NT2/D1 (cell line): Measurements from ENCODE around the gene CAMK2D.

Source experiments
- SUZ12 ChIP-seq: IDR thresholded peaks from 2 replicates; pipeline ENCODE4 v1.6.1; 2011; ENCODE audit not compliant: insufficient read length, insufficient read depth; ENCODE audit errors: extremely low read depth
- YY1 ChIP-seq: IDR thresholded peaks from 2 replicates; pipeline ENCODE4 v1.6.1; 2011; ENCODE audit not compliant: insufficient read length, insufficient read depth
- ZNF274 ChIP-seq: IDR thresholded peaks from 2 replicates; pipeline ENCODE4 v1.6.1; 2011; ENCODE audit warnings: mild to moderate bottlenecking, low read depth, low read length

DNA sequence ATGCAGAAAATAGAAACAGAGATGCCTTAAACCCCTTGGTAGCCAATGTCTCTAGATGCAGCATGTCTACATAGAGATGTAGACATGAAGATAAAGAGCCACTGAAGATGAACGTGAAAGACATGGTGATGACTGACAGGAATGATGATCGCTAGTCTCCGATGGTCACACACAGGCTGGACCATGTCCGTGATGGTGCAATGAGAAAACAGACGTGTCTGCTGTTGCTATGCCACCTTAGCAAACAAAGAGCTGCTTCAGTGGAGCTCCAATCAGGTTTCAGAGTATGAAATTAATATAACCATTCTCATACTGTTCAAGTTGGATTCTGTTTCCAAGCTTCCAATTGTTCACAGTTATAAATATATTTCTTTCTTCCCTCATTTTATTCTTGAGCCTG is 256.5 kb downstream of the CAMK2D start:
- TF ChIP-seq ZNF274 (no peak), YY1 (no peak), SUZ12 (no peak)
